HG03103 (cell line): ENCODE results near the gene CPXM1.
"Not testable (repeated sequence)": the region's sequence is repeated elsewhere in the genome, so short reads cannot be mapped to it uniquely, and the experiment has no call there.

ENCODE experiments used
- ATAC-seq: cut with Tn5 transposase; IDR thresholded peaks from one replicate; pipeline ENCODE4 v1.9.1; 2021; ENCODE audit warnings: low read depth; ENCODE audit not compliant: unreplicated experiment

CPXM1 gene

DNA sequence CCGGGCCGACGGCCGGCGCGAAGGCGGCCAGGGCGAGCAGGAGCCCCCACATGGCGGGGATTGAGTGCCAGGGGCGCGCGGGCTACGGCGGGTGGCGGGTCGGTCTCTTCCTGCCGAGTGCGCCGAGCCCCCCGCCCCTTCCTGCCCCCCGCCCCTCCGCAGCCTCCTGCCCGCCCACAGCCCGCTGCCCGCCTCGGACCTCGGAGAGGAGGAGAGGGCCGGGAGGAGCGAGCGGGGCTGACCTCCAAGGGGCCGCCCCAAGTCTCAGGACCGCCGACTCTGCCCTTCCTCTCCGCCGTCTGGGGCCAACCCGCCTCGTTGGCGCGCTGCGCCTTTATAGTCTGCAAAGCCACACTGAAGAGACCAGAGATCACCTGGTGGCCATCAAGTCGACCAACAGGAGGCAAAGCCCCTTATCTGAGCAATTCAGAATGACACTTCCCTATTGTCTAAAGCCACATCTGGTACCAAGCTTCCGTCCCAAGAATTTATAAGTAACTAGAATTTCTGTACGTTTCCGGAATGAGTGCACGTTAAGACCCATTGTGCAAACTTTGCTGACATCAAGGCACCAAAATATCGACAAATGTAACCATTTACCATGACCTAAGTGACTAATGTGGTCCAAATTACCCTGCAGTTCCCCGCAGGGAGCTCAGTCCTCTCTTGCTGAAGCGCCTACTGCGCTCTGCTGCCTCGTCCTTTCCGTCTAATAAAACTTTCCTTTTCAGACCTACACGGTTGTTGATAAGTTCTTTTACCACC lies at the start of gene CPXM1:
TSS of gene CPXM1 (minus strand) at position 107 of the 765 bp plus-strand sequence. CDS start at position 52, 55 bp downstream.
- ATAC-seq: no peak

DNA sequence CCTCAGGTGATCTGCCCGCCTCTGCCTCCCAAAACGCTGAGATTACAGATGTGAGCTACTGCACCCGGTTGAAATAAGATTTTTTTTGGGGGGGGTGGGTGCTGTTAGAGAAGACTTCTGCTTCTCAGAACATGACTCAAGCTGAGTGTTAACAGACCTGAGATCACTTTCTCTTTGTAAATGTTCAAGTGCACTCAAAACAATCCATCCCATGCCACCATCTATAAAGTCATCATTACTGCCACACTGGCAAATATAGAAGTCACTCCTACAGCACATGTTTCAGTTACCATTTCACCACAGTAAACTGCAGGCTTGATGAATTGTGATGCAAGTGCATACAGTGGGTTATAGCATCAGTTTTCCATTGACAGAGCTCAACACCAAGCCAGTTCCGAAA lies 49.1 kb upstream of the CPXM1 start:
- no peak for ATAC-seq

DNA sequence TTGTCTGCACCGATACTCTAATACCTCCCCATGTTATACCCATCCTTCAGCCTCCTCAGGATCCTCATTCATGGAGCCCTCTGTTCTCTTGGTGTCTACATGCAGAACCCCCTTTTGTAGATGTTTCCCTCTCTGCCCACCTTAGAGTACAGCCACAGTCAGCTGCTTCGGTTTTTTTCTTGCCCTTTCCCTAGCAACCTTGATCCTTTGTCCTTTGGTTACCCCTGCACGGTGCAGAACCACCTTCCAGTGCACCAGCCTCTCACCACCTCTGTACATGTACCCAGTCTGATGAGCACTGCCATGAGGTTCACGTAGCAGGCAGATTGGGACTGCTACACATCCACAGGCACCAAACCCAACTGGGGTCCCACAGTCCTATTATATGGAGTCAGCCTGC lies 47.4 kb upstream of the CPXM1 start:
- ATAC-seq: no peak

DNA sequence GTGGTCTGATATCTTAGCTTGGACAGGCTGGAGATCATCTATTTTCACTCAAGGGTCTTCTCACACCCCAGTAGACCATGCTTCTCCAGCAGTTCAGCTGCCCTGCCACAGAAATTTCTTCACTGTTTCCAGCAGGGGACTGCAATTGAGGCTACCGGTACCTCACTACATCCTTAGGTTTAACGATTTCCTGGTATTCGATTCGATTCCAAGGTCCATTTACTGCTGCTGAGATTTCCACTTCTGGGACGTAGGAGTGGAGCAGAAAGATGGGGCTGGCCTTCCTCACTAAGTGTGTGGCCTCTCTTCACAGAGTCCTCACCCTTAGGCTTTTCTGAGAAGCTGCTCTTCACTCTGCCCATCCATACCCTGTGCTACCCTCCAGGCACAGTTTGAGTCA lies 46.3 kb upstream of the CPXM1 start:
- ATAC-seq: no peak

DNA sequence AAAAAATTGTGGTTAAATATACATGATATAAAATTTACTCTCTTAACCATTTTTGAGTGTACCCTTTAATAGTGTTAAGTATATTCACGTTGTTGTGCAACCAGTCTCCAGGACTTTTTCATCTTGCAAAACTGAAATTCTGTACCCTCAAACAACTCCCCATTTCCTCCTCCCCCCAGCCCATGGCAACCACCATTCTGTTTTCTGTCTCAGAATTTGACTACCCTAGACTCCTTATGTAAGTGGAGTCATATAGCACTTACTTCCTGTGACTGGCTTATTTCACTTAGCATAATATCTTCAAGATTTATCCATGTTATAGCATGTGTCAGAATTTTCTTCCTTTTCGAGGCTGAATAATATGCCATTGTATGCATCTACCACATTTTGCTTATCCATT lies 45.2 kb upstream of the CPXM1 start:
- ATAC-seq: no peak

DNA sequence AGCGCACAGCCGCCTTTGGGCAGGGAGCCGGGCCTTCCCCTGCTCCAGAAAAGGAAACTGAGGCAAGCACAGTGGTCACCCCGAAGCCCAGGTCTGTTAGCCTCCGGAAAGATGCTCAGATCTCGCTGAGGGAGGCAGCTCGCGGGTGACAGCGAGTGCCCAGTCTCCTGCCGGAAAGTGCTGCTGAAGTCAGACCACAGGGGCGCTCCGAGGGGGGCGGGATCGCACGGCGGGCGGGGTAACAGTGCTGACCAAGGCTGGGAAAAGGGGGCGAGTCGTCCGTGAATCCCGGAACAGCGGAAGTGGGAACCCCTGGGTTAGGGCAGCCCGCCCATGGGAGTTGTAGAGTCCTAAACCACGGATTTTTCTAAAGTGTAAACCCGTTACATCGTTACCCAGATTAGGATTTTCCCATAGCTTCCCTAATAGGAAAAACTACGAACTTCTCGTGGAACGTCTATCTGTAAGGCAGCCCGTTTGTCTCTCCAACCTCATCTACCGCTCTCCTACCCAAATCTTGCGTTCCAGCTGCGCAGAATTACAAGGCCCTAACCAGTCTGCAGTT lies 40.6 kb upstream of the CPXM1 start:
- peak; percentile 28 for ATAC-seq

DNA sequence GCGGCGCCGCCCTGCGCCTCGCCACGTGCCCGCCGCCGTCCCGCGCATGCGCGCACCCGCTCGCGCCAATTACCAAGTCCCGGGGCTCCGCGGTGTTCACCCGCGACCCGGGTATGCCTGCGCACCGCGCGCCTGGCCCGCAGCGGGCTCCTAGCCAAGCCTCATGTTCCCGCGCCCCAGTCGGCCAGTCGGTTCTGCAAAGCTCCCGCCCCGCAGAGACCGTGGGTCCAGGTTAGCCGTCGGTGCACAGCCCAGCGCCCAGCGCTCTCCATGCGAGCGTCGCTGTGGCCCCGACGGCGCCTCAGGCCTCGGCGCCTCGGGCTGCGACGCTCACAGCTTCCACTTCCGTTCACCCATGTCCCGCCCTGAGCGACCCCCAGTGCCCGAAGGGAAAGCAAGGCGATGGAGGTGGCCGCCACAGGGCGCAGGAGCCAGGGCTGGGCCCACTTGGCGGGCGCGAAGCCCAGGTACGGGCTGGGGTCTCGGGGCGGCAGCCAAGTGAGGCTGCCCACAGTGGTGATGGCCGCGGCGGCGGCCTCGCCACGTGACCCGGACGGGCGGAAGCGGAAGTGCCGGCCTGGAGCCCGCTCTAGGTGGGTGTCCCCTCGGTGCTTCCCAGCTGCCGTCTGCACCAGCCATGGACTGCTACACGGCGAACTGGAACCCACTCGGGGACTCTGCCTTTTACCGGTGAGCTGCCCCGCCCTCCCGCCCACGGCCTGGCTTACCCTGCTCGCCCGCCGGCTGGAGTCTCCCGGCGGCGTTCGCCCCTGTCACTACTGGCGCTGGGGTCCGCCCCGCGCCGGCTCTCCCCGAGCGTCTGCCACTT lies 39.9 kb upstream of the CPXM1 start, which contains the start of the genes PCED1A and VPS16:
TSS of gene PCED1A (minus strand) at position 518 of the 829 bp plus-strand sequence. CDS start 743 bp downstream, outside the sequence.
TSS of gene VPS16 (plus strand) at position 608 of the 829 bp plus-strand sequence. CDS start at position 638, 30 bp downstream.
- ATAC-seq: peak; percentile 95

DNA sequence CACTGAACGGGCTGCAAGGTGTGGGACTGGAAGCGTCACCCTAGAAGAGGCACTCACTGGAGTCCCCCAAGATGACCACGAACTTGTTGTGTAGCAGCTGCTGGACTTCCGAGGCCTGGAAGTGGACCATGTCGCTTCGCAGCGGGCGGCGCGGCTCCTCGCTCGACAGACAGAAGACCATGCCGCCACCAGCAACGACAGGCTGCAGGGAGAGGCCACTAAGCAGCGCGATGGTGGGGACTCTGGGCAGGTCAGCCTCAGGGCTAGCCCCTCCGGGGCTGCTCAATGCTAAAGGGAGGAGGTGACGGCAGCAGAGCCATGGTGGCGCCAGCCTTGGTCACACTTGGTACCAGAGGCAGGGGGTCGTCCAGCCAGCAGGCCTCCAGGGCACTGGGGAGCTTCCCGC lies 39.3 kb upstream of the CPXM1 start:
- no peak for ATAC-seq

DNA sequence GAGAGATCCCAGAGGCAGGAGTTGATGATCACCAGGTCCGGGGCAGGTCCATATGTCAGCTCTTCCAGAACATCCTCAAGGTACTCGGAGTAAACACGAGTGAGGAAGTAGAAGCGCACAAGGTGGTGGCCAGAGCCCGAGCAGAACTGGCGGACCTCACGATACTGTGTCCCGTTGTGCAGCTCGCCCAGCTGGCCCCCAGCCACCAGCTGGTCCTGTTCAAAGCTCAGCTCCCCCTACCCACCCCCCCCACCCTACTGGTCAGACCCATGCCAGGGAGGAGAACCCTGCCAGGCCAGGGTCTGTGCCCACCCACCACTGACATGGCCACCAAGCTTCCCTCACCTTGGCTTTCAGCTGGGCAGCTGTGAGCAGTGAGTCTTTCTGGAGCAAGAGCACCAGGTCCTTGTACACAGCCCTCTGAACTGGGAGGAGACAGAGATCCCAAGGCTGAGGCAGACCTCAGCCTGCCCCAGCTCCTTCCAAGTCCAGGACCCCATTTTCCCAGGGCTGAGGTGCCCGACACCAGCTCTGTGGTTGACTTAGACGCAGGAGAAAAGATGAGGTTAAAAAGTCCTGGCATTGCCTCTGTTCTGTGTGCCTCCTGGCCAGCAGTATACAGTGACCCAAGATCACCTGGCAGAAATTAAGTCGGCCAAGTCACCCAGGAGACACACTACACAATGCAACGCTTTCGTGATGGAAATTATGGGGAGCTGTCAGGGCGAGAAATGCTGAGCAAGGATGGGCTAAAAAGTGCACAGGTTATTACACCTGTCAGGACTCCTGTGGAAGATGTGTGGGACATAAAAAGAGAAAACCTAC lies 38.6 kb upstream of the CPXM1 start:
- no peak for ATAC-seq

DNA sequence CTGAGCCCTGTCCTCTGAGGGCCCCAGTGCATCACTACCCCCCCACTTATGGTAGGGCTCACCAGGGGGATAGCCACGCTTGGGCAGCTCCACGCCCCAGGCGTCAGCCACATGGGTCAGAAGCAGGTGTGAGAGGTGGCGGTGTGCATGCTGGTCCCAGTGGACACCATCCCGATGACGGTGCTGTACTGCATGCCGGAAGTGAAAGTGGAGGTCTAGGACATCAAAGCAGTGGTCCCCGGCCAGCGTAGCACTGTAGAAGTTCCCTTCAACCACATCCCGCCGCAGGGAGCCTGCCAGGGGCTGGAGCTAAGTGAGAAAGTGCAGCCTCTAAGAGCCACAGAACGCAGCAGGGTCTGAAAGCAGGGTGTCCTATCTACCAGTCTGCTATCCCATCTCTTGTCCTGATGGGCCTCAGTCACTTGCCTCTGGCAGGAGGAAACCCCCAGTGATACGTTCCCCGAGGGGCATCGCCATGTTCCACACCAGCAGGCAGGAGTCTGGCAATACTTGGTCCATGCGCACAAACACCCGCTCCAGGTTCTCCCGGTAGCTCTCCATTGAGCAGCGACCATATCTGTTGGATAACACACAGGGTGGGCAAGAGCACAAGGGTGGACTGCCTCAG lies 37.9 kb upstream of the CPXM1 start:
- ATAC-seq: no peak

DNA sequence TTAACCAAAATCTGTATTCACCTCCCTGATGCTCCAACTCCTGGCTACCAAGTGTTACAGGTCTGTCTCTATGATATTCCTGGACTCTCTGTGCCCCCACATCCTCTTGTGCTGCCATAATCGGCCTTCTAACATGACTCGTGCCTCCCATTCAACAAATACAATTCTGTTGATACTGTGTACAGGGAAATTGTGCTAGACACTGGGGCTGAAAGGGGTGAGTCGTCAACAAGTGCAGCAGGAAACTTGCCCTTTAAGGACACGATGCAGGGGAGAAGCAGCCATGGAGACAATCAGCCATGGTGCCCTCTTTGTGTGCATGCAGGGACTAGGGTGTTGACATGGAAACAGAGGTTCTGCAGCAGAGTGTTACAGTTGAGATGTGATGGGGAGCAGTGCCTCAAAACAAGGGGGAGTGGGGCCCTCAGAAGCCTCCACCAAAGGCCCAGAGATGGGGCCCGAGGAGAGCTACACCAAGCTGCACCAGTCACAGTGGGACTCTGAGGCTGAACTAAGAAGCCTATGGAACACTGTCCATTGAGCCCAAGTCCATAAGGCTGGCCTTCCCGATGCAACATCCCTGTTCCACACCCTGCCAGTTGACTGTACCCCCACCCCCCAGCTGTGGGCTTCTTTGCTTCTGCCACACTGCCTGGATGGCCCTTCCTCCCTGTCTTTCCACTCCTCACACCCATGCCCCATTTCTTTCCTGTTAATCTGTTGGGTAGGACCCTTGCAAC lies 37.0 kb upstream of the CPXM1 start:
- ATAC-seq: no peak

DNA sequence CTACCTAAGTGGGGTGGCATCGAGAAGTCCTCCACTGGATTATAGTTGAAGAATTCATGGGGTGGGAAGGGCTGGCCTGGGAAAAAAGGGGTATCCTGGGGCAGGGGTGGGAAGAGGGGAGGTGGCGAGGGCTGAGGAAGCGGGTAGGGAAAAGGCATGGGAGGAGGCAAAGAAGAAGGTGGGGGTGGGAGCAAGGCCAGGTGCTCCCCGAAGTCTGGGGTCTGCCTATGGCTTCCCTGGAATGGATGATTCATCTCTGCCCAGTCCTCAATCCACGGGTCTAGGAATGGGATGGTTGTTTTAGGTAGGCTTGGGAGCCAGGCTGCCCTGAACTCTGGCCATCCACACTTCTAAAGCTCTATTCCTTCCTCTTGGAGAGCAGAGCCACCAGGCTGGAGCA lies 35.6 kb upstream of the CPXM1 start:
- ATAC-seq: no peak

DNA sequence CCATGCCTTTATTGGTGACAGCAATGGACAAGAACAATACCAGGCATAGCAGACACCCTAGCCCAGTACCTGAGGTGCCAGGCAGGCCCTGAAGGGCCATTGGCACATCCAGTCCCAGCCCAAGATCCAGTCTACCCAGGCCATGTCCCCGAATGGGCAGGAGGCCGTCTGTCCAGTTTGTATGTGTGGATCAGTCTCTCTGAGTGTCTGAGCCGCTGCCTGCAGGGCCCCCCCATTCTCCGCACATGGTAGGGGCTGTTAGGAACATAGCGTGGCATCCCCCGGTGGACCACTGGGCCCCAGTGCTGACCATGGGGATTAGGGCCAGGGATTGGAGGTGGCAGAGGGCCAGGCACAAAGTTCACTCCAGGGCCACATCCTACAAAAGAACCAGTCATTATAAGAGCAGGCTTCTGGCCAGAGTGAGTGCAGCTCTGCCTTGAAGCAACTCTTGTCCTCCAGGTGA lies 34.9 kb upstream of the CPXM1 start:
- no peak for ATAC-seq

DNA sequence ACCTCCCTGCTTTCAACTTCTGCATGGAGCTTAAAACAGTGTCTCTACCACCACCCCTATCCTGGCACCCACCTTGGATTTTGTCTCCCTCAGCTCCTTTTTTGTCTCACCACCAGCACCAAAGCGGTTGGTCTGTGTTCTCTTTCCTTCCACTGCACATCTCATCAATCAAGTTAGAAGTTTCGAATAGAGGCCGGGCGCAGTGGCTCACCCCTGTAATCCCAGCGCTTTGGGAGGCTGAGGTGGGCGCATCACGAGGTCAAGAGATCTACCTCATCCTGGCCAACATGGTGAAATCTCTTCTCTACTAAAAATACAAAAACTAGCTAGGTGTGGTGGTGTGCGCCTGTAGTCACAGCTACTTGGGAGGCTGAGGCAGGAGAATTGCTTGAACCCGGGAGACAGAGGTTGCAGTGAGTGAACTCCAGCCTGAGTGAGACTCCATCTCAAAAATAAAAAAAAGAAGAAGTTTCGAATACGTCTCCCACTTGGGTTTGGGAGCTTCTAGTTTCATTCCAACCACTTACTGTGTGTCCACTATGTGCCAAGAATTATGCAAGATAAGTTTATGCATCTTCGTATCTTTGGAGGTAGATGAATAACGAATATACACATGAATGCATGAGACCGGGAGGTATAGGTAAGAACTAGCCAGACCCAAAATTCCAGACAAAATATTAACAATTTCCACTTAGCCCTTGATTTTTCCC lies 34.1 kb upstream of the CPXM1 start:
- no peak for ATAC-seq

DNA sequence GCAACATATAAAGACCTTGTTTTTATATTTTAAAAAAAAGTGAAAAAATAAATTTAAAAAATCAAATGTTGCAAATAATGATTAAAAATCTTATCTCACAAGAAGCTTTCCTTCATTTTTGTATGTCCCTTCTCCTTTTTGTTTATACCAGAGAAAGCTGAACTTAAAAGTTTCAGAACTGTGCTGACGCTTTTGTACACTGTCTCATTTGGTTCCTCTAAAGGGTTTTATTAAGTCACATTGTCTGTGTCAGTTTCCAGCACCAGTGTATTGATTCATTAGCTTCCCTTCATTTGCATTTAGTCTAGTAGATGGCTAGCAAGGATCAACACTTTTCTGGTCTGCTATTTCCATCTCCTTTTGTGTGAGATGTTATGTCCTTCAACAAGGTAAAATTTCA lies 33.3 kb upstream of the CPXM1 start:
- ATAC-seq: no peak

DNA sequence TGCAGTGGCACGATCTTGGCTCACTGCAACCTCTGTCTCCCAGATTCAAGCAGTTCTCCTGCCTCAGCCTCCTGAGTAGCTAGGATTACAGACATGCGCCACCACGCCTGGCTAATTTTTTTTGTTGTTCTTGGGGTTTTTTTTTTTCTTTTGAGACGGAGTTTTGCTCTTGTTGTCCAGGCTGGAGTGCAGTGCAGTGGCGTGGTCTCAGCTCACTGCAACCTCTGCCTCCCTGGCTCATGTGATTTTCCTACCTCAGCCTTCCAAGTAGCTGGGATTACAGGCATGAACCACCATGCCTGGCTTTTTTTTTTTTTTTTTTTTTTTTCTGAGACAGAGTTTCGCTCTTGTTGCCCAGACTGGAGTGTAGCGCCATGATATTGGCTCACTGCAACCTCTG lies 30.8 kb upstream of the CPXM1 start:
- ATAC-seq: not testable (repeated sequence)

DNA sequence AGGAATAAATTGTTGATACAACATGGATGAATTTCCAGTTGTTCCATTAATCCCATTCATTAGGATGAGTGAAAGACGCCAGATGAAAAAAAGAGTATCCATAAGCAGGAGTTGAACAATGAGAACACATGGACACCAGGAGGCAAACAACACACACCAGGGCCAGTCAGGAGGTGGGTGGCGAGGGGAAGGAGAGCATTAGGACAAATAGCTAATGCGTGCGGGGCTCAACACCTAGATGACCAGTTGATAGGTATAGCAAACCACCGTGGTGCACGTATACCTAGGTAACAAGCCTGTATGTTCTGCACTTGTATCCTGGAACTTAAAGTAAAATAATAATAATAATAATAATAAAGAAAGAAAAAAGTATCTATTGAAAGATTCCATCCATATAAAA lies 28.9 kb upstream of the CPXM1 start:
- no peak for ATAC-seq

DNA sequence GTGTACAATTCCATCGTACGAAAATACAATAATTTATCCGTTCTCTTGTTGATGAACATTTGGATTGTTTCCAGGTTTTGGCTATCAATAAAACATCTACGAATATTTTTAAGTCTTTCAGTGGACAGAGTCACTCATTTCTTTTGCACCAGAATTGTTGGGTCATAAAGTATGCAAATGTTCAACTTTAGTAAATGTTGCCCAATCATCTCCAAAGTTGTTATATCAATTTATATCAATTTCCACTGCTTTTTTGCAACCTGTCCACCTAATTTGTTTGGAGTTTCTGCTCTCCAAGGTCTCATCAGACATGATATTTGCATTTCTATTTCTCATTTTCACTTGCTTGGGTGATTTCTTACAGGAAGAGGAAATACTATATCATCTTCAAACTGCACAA lies 26.2 kb upstream of the CPXM1 start:
- ATAC-seq: no peak

DNA sequence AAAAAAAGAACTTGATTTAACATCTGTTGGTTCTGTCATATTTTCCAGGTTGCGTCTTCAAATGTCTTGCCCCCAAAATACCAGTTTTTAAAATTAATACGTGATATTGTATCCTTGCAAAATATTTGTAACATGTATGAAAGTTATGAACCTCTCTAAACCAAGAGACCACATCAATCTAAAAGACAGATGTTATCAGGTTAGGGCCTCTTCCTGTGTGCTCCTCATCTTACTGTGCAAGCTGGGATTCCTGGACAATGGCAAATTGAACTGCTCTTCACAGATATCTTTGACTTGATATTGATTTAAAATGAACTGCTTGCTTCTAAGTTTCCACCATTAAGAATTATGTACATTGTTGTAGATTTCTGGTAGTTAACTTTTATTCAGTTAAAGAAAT lies 25.3 kb upstream of the CPXM1 start:
- no peak for ATAC-seq
